Inferior parietal cortex (tissue), 1 donor: ENCODE measurements around the gene VEGFA.

Source experiments
- DNase-seq: peaks from one replicate; pipeline ENCODE4 v3.0.0-alpha.2; 2016; ENCODE audit errors: extremely low spot score

Gene VEGFA

GRCh38 chr6:43772681-43773049, 2.7 kb downstream of the VEGFA start:
- no peak for DNase-seq

- no peak for DNase-seq
Observed at GRCh38 chr6:43773050-43773979, 3.3 kb downstream of the VEGFA start.

- no peak for DNase-seq
Observed at GRCh38 chr6:43773980-43774775, 4.2 kb downstream of the VEGFA start.

GRCh38 chr6:43774776-43775534, 4.9 kb downstream of the VEGFA start:
- peak; percentile 47 for DNase-seq

- no peak for DNase-seq
Observed at GRCh38 chr6:43775535-43775885, 5.5 kb downstream of the VEGFA start.

- no peak for DNase-seq
Observed at GRCh38 chr6:43776115-43776798, 6.2 kb downstream of the VEGFA start.

GRCh38 chr6:43776799-43777776, 7.1 kb downstream of the VEGFA start:
- DNase-seq = no peak

GRCh38 chr6:43778131-43778855, 8.3 kb downstream of the VEGFA start:
- DNase-seq = no peak

GRCh38 chr6:43778976-43779851, 9.2 kb downstream of the VEGFA start:
- no peak for DNase-seq

- DNase-seq = no peak
Observed at GRCh38 chr6:43779852-43780236, 9.8 kb downstream of the VEGFA start.

GRCh38 chr6:43780293-43780692, 10.3 kb downstream of the VEGFA start:
- DNase-seq = no peak

GRCh38 chr6:43780941-43781928, 11.2 kb downstream of the VEGFA start:
- DNase-seq = no peak

- DNase-seq = no peak
Observed at GRCh38 chr6:43781941-43782704, 12.1 kb downstream of the VEGFA start.

GRCh38 chr6:43782764-43783513, 12.9 kb downstream of the VEGFA start:
- DNase-seq = no peak

- no peak for DNase-seq
Observed at GRCh38 chr6:43784049-43784855, 14.2 kb downstream of the VEGFA start.
